ENCODE data around the gene TMEM59L. TPM values are rescaled to one million over a fixed set of nuclear protein-coding genes. Genes with fewer than 3 reads are reported as not detected.
A peak's percentile ranks its signal among the peaks of the same experiment; 100 is the strongest.

TMEM59L gene
- total and polyA plus RNA-seq, 9 of the 15 experiments (the other 6 are each of a cell fraction or from before 2014, with no cell fraction given) = 0.37 TPM; not detected in 8

GRCh38 chr19:18644196-18645034 is 31.7 kb downstream of the TMEM59L start (continued):
- TF ChIP-seq, protein P1, sequence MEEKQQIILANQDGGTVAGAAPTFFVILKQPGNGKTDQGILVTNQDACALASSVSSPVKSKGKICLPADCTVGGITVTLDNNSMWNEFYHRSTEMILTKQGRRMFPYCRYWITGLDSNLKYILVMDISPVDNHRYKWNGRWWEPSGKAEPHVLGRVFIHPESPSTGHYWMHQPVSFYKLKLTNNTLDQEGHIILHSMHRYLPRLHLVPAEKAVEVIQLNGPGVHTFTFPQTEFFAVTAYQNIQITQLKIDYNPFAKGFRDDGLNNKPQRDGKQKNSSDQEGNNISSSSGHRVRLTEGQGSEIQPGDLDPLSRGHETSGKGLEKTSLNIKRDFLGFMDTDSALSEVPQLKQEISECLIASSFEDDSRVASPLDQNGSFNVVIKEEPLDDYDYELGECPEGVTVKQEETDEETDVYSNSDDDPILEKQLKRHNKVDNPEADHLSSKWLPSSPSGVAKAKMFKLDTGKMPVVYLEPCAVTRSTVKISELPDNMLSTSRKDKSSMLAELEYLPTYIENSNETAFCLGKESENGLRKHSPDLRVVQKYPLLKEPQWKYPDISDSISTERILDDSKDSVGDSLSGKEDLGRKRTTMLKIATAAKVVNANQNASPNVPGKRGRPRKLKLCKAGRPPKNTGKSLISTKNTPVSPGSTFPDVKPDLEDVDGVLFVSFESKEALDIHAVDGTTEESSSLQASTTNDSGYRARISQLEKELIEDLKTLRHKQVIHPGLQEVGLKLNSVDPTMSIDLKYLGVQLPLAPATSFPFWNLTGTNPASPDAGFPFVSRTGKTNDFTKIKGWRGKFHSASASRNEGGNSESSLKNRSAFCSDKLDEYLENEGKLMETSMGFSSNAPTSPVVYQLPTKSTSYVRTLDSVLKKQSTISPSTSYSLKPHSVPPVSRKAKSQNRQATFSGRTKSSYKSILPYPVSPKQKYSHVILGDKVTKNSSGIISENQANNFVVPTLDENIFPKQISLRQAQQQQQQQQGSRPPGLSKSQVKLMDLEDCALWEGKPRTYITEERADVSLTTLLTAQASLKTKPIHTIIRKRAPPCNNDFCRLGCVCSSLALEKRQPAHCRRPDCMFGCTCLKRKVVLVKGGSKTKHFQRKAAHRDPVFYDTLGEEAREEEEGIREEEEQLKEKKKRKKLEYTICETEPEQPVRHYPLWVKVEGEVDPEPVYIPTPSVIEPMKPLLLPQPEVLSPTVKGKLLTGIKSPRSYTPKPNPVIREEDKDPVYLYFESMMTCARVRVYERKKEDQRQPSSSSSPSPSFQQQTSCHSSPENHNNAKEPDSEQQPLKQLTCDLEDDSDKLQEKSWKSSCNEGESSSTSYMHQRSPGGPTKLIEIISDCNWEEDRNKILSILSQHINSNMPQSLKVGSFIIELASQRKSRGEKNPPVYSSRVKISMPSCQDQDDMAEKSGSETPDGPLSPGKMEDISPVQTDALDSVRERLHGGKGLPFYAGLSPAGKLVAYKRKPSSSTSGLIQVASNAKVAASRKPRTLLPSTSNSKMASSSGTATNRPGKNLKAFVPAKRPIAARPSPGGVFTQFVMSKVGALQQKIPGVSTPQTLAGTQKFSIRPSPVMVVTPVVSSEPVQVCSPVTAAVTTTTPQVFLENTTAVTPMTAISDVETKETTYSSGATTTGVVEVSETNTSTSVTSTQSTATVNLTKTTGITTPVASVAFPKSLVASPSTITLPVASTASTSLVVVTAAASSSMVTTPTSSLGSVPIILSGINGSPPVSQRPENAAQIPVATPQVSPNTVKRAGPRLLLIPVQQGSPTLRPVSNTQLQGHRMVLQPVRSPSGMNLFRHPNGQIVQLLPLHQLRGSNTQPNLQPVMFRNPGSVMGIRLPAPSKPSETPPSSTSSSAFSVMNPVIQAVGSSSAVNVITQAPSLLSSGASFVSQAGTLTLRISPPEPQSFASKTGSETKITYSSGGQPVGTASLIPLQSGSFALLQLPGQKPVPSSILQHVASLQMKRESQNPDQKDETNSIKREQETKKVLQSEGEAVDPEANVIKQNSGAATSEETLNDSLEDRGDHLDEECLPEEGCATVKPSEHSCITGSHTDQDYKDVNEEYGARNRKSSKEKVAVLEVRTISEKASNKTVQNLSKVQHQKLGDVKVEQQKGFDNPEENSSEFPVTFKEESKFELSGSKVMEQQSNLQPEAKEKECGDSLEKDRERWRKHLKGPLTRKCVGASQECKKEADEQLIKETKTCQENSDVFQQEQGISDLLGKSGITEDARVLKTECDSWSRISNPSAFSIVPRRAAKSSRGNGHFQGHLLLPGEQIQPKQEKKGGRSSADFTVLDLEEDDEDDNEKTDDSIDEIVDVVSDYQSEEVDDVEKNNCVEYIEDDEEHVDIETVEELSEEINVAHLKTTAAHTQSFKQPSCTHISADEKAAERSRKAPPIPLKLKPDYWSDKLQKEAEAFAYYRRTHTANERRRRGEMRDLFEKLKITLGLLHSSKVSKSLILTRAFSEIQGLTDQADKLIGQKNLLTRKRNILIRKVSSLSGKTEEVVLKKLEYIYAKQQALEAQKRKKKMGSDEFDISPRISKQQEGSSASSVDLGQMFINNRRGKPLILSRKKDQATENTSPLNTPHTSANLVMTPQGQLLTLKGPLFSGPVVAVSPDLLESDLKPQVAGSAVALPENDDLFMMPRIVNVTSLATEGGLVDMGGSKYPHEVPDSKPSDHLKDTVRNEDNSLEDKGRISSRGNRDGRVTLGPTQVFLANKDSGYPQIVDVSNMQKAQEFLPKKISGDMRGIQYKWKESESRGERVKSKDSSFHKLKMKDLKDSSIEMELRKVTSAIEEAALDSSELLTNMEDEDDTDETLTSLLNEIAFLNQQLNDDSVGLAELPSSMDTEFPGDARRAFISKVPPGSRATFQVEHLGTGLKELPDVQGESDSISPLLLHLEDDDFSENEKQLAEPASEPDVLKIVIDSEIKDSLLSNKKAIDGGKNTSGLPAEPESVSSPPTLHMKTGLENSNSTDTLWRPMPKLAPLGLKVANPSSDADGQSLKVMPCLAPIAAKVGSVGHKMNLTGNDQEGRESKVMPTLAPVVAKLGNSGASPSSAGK (IDR thresholded peaks at IDR 0.05) = no peak
- TF ChIP-seq, protein P2, sequence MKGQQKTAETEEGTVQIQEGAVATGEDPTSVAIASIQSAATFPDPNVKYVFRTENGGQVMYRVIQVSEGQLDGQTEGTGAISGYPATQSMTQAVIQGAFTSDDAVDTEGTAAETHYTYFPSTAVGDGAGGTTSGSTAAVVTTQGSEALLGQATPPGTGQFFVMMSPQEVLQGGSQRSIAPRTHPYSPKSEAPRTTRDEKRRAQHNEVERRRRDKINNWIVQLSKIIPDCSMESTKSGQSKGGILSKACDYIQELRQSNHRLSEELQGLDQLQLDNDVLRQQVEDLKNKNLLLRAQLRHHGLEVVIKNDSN (CRISPR knock-in tag; IDR thresholded peaks at IDR 0.05) = no peak
- TF ChIP-seq SMC3 (conservative IDR thresholded peaks at IDR 0.05; ENCODE audit: insufficient read depth, low read depth, low read length) (0 out of 2 replicates have a peak, but pooled peaks have one; percentile 6), RFX1 (IDR thresholded peaks at IDR 0.05) (no peak), CHD4 (IDR thresholded peaks at IDR 0.05; ENCODE audit: insufficient read depth, insufficient replicate concordance, low read depth, low read length, poor library complexity, severe bottlenecking) (no peak), SIN3B (IDR thresholded peaks at IDR 0.05; ENCODE audit: low read depth) (no peak), YY1 (IDR thresholded peaks at IDR 0.05; ENCODE audit: borderline replicate concordance in 1 of 3, control insufficient read depth in 1 of 3, extremely low read depth in 1 of 3, insufficient read depth in 3 of 3, insufficient read length in 1 of 3, insufficient replicate concordance in 2 of 3, low read depth in 1 of 3, low read length in 2 of 3) (no peak)
- TF ChIP-seq, protein P3, sequence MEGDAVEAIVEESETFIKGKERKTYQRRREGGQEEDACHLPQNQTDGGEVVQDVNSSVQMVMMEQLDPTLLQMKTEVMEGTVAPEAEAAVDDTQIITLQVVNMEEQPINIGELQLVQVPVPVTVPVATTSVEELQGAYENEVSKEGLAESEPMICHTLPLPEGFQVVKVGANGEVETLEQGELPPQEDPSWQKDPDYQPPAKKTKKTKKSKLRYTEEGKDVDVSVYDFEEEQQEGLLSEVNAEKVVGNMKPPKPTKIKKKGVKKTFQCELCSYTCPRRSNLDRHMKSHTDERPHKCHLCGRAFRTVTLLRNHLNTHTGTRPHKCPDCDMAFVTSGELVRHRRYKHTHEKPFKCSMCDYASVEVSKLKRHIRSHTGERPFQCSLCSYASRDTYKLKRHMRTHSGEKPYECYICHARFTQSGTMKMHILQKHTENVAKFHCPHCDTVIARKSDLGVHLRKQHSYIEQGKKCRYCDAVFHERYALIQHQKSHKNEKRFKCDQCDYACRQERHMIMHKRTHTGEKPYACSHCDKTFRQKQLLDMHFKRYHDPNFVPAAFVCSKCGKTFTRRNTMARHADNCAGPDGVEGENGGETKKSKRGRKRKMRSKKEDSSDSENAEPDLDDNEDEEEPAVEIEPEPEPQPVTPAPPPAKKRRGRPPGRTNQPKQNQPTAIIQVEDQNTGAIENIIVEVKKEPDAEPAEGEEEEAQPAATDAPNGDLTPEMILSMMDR (IDR thresholded peaks at IDR 0.05 in 2 of 3, conservative IDR thresholded peaks at IDR 0.05 in 1 of 3; ENCODE audit: insufficient read depth in 2 of 3, low read depth in 1 of 3, low read length in 3 of 3) = peak; percentile 25 to 59 (median 49); a peak in 4 of 6 replicates
